CD4-positive, alpha-beta T cell treated with Interleukin-4 for 4 hours (primary cell): ENCODE data around the gene ZNF581.
A peak's percentile ranks its signal among the peaks of the same experiment; 100 is the strongest.

Source experiments
- DNase-seq: peaks from one replicate; pipeline ENCODE4 v3.0.0-alpha.2; 2020

The ZNF581 gene

DNA sequence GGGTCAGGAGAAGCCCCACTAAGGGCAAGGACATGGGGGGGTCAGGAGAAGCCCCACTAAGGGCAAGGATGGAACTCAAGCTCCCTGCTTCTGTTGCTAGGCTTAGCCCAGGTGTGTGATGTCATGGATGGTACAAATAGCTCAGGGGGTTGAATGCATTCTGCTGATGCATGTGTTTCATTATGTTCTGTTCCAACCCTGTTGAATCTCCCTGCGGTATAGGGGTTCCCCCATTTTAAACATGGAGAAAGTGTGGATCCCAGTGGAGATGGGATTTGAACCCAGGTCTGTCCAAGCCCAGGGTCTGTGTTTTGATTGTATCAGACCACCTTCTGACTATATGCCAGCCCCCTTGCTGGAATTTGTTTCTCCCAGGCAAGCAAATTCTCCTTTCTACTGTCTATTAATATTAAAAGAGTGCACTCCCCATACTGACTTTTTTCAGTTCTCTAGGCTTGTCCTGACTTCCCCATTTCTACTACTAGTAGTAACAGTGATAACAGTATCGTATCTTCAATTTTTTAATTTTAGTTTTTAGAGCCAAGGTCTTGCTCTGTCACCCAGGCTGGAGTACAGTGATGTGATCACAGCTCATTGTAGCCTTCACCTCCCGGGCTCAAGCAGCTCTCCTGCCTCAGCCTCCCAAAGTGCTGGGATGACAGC, 31.3 kb upstream of the ZNF581 start:
- DNase-seq, result no peak

- DNase-seq, result no peak
Measured at GRCh38 chr19:55613396-55613795, 30.1 kb upstream of the ZNF581 start.

- DNase-seq, result no peak
Measured at GRCh38 chr19:55613930-55614710, 29.3 kb upstream of the ZNF581 start.

DNA sequence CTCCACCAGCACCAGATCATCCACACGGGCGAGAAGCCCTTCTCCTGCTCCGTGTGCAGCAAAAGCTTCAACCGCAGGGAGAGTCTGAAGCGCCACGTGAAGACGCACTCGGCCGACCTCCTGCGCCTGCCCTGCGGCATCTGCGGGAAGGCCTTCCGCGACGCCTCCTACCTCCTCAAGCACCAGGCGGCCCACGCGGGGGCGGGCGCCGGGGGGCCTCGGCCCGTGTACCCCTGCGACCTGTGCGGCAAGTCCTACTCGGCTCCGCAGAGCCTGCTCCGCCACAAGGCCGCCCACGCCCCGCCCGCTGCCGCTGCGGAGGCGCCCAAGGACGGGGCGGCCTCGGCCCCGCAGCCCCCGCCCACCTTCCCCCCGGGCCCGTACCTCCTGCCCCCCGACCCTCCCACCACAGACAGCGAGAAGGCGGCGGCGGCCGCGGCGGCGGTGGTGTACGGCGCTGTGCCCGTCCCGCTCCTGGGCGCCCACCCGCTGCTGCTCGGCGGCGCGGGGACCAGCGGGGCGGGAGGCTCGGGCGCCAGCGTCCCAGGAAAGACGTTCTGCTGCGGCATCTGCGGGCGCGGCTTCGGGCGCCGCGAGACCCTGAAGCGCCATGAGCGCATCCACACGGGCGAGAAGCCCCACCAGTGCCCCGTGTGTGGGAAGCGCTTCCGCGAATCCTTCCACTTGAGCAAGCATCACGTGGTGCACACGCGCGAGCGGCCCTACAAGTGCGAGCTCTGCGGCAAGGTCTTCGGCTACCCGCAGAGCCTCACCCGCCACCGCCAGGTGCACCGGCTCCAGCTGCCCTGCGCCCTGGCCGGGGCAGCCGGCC, 28.5 kb upstream of the ZNF581 start:
- DNase-seq, result no peak

GRCh38 chr19:55615543-55616394, 27.7 kb upstream of the ZNF581 start:
- no peak for DNase-seq

- DNase-seq, result no peak
Measured at GRCh38 chr19:55616395-55616875, 27.0 kb upstream of the ZNF581 start.

- no peak for DNase-seq
Measured at GRCh38 chr19:55617426-55617825, 26.0 kb upstream of the ZNF581 start.

DNA sequence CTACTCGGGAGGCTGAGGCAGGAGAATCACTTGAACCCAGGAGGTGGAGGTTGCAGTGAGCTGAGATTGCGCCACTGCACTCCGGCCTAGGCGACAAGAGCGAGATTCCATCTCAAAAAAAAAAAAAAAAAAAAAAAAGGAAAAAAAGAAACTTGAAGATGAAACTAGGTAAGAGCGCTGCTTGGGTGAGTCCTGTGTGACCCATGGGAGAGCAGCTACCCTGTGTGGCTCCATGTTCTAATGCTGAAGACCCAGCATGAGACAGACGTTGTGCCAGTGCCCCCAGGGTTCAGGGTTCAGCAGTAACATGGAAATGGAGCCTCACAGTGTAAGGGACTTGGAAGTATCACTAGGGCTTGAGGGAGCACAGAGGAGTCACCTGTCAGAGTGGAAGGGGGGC, 25.0 kb upstream of the ZNF581 start:
- DNase-seq, result no peak

GRCh38 chr19:55619286-55619685, 24.2 kb upstream of the ZNF581 start:
- DNase-seq, result no peak

- DNase-seq, result no peak
Measured at GRCh38 chr19:55620410-55621204, 22.8 kb upstream of the ZNF581 start.

DNA sequence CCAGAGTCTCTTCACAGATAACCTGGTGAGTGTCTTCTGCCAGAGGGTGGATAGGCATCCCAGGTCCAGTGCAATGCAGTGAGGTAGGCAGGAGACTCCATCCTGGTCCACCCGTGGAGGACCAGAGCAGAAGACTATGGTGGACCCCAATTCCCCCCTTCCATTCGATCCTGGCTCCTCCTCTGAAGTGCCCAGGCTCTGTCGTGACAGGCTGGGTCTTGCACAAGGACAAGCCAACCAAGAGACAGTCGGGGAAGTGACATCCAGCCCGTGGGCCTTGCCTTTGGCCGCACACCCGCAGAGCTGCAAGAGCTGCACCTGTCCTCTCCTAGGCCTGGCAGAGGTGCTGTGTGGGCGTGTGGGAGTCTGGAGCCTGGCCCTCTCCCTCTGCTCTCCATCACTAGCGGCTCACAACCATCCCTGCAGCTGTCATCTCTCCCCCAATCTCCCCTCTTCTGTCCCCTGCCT, 22.2 kb upstream of the ZNF581 start:
- DNase-seq, result no peak

GRCh38 chr19:55621673-55622231, 21.7 kb upstream of the ZNF581 start:
- no peak for DNase-seq

DNA sequence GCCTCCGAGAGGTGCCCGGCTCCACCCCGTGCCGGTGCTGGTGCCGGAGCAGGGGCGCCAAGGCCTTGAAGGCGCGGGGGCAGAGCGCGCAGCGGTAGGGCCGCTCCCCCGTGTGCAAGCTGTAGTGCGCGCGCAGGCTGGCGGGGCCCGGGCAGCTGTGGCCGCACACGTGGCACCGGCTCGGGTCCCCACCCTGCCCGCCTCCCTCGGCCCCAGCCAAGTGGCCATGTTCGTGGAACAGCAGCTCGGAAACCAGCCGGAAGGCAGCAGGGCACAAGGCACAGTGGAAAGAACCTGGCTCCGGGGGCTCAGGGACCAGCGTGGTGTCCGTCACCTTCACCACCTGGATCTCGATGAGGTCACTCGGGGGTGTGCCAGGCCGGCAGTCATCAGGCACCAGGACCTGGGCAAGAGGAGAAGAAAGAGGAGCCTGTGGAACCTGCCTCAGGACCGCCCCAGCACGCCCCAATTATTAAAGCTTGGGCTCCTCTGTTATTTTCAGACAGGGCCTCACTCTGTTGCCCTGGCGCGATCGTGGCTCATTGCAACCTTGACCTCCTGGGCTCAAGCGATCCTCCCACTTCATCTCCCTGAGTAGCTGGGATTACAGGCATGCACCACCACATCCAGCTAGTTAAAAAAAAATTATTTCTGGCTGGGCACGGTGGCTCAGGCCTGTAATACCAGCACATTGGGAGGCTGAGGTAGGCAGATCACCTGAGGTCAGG, 21.0 kb upstream of the ZNF581 start:
- DNase-seq, result no peak

DNA sequence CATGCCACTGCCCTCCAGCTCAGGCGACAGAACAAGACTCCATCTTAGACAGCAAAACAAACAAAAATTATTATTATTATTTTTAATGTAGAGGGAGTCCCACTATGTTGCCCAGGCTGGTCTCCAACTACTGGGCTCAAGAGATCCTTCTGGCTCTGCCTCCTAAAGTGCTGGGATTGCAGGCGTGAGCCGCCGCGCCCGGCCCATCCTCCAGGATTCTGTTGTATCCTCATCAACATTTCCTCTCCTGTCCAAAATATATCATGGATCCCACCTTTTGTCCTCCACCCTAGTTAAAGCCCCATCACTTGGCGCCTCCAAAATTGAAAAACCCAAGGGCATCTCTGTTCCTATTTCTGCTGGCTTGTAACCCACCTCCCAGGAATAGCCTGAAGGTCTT, 20.3 kb upstream of the ZNF581 start:
- DNase-seq, result no peak

DNA sequence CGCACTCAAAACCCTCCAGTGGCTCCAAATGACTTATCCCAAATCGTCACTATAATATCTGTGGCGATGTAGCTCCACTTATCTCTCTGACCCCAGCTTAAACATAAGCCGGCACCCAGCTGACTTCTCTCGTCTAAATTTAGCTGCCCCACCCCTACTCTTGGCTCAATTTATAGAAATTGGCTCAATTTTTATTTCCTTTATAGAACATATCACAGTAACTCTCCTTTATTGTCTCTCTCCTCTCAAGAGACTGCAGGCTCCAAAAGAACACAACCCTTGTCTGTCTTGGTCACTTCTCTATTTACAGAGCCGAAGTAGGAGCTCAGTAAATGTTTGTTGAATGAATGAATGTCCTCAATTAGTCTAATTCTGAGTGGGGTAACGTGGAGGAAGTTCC, 19.9 kb upstream of the ZNF581 start:
- no peak for DNase-seq

- peak; percentile 85 for DNase-seq
Measured at GRCh38 chr19:55624109-55625003, 19.1 kb upstream of the ZNF581 start, which contains the start of gene ZNF784. TSS of gene ZNF784 (minus strand) at chr19:55624566. CDS start at chr19:55624561, 5 bp downstream.

- DNase-seq, result no peak
Measured at GRCh38 chr19:55625004-55625326, 18.5 kb upstream of the ZNF581 start.

DNA sequence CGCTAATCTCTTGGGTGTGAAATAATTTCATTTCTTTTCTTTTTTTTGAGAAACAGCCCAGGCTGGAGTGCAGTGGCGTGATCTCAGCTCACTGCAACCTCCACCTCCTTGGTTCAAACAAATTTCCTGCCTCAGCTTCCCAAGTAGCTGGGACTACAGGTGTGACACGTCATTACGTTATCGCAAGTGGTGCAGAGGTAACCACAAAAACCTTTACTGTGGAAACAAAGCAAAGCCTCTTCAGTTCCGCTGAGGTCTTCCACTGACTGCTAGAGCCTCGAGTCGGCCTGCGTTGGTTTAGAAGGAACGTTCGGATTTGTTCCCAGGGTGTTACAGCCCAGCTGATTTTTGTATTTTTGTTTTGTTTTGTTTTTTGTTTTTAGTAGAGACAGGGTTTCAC, 17.1 kb upstream of the ZNF581 start:
- peak; percentile 84 for DNase-seq

DNA sequence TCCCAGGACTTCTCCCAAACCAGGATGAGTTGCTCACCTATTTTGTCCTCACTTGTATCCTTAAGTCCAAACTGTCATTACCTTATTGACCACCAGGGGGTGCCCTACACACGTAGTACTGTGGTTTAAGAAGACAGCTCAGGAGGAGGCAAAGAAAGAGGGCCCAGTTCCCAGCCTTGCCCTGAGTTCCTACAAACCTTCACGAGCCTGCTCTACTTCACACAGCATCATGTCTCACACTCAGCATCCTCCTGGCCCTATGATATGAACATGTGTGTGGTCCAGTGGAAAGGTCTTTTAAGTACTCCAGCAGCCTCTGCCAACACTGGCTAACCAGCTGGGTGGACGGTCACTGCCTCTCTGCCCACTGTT, 11.0 kb upstream of the ZNF581 start:
- DNase-seq, result peak; percentile 90

DNA sequence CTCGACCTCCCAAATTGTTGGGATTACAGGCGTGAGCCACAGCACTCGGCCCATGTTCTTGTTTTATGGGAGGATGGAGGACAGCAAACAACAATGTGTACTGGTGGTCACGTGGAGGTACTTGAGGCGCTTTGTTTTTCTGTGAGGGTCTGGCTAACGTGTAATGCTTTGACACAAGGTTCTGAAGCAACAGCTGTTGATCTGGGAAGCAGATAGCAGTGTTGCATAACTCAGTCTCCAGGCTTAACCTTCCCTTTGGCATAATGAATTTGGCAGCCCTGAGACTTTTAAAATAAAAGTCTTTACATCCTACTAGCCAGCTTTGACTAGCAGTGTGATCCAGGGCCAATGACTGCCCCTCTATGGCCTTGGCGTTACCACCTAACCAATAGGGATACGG, 9.6 kb upstream of the ZNF581 start:
- DNase-seq, result no peak
